ENCODE measurements around the gene STAM2. TPM values are rescaled to one million over a fixed set of nuclear protein-coding genes. Genes with fewer than 3 reads are reported as not detected.

The STAM2 gene
- total RNA-seq, 2 donors from 2014 or later, result 25.7 to 34.0 TPM

DNA sequence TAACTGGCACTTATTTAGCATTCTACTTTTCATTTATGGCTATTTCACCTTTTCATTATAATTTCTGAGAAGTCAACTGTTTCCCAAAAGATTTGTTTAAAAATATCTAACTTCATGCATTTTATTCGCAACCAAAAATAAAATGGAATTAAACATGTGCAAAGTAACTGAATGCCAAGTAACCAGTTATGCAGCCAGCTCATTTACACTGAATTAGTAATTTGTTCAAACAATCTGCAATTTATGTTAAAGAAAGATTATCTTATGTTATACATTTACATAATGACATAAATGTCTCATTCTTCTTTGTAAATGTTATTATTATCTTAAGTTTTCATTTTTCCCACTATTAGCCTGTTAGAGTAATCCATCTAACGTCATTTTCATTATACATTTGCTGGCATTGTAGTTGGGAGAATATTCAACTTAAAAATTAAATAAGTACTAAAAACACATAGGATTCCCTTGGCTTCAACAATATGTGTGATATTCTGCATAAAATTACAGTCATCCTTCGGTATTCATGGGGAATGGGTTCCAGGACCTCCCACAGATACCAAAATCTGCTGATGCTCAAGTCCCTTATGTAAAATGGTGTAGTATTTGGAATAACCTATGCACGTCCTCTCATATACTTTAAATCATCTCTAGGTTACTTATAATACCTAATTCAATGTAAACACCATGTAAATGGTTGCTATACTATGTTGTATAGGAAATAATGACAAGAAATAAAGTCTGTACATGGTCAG is 43.7 kb upstream of the STAM2 start:
- ATAC-seq (no peak), DNase-seq (no peak)
- peaks cover 5% of the 10 kb centered on the region for H3K4me1 ChIP-seq
- WGBS, 2 donors, result 73 to 76% methylated on average over 4 of the region's 4 CpGs
- no peaks in the 10 kb centered on the region for H3K27me3 ChIP-seq
- no peaks in the 10 kb centered on the region for H3K36me3 ChIP-seq (replicated peaks in 1 of 2; ENCODE audit: insufficient read depth in 1 of 2, low read depth in 2 of 2)
- no peak overlapping the region for H3K4me3 ChIP-seq
- TF ChIP-seq, protein P1, sequence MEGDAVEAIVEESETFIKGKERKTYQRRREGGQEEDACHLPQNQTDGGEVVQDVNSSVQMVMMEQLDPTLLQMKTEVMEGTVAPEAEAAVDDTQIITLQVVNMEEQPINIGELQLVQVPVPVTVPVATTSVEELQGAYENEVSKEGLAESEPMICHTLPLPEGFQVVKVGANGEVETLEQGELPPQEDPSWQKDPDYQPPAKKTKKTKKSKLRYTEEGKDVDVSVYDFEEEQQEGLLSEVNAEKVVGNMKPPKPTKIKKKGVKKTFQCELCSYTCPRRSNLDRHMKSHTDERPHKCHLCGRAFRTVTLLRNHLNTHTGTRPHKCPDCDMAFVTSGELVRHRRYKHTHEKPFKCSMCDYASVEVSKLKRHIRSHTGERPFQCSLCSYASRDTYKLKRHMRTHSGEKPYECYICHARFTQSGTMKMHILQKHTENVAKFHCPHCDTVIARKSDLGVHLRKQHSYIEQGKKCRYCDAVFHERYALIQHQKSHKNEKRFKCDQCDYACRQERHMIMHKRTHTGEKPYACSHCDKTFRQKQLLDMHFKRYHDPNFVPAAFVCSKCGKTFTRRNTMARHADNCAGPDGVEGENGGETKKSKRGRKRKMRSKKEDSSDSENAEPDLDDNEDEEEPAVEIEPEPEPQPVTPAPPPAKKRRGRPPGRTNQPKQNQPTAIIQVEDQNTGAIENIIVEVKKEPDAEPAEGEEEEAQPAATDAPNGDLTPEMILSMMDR (IDR thresholded peaks at IDR 0.05), result no peak
- TF ChIP-seq POLR2A (IDR thresholded peaks at IDR 0.05), result no peak
- intact Hi-C loops (cut with DNase I), result no loop called here
- no peaks in the 10 kb centered on the region for H3K9me3 ChIP-seq
- no peak overlapping the region for H3K27ac ChIP-seq

GRCh38 chr2:152201466-152201830 is 25.9 kb upstream of the STAM2 start:
- H3K27me3 ChIP-seq, result no peaks in the 10 kb centered on the region
- H3K27ac ChIP-seq, result no peak overlapping the region
- intact Hi-C loops (cut with DNase I), result no loop called here
- 67 to 74% methylated on average over 2 of the region's 2 CpGs for WGBS, 2 donors
- H3K4me3 ChIP-seq, result no peak overlapping the region
- no peak for ATAC-seq
- no peak for TF ChIP-seq POLR2A (IDR thresholded peaks at IDR 0.05)
- TF ChIP-seq, protein P1 (IDR thresholded peaks at IDR 0.05), result no peak
- H3K9me3 ChIP-seq, result no peaks in the 10 kb centered on the region
- H3K4me1 ChIP-seq, result peaks cover 10% of the 10 kb centered on the region
- DNase-seq, result no peak
- no peaks in the 10 kb centered on the region for H3K36me3 ChIP-seq (replicated peaks in 1 of 2; ENCODE audit: insufficient read depth in 1 of 2, low read depth in 2 of 2)

DNA sequence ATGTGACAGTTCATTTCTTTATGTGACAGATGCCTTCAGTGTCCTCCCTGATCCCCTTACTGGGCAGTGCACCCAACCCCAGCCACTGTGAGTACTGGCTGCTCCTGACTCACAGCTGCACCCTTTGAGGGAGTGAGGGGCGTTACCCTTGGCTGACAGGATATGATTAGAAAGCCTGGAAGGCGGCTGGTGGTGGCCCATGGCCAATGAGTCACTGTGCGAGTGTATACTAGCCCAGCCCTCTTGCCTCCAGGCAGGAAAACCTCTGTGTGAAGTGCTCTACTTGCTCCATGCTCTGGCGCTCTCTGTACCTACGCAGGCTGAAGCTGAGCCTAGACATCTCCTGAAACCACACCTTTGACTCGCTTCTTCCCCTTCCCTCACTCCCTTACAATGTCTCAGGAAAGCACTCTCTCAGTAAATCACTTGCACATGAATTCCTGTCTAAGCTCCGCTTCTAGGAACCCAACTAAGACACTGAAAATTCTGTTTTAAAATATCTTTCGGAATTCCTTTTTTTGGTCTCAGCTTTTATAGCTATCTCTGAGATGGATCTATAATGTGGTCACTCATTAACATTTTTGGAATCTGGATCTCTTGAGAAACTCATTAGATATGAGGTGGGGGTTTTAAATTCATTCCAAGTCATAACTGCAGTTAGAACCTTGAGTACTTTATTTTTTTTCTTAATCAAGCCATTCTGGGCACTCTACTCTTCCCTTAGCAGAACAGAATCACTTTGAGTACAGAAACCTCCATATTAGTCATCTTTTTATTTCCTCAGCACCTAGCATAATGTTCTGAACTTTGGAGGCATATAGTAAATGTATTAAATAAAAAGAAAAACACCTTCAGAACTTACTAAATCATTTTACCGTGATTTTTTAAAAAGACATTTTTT is 25.3 kb upstream of the STAM2 start:
- Histone ChIP-seq H3K4me3 (no peak overlapping the region), H3K4me1 (peaks cover 10% of the 10 kb centered on the region), H3K36me3 (replicated peaks in 1 of 2; ENCODE audit: insufficient read depth in 1 of 2, low read depth in 2 of 2) (no peaks in the 10 kb centered on the region), H3K27me3 (no peaks in the 10 kb centered on the region), H3K27ac (no peak overlapping the region), H3K9me3 (no peaks in the 10 kb centered on the region)
- TF ChIP-seq, protein P1 (IDR thresholded peaks at IDR 0.05), result no peak
- TF ChIP-seq POLR2A (IDR thresholded peaks at IDR 0.05), result no peak
- ATAC-seq (peak; percentile 92), DNase-seq (peak; percentile 69 to 93 (median 86))
- 41 to 48% methylated on average over 8 to 9 of the region's 9 CpGs for WGBS, 2 donors
- intact Hi-C loops (cut with DNase I), result no loop called here

- intact Hi-C loops (cut with DNase I), result no loop called here
- H3K4me1 ChIP-seq, result peaks cover 10% of the 10 kb centered on the region
- H3K4me3 ChIP-seq, result no peak overlapping the region
- DNase-seq (no peak), ATAC-seq (no peak)
- WGBS, 2 donors, result 70 to 71% methylated on average over 4 of the region's 4 CpGs
- H3K27ac ChIP-seq, result no peak overlapping the region
- H3K27me3 ChIP-seq, result no peaks in the 10 kb centered on the region
- H3K9me3 ChIP-seq, result no peaks in the 10 kb centered on the region
- TF ChIP-seq, protein P1 (IDR thresholded peaks at IDR 0.05), result no peak
- TF ChIP-seq POLR2A (IDR thresholded peaks at IDR 0.05), result no peak
- no peaks in the 10 kb centered on the region for H3K36me3 ChIP-seq (replicated peaks in 1 of 2; ENCODE audit: insufficient read depth in 1 of 2, low read depth in 2 of 2)
Measured at GRCh38 chr2:152200101-152200500, 24.5 kb upstream of the STAM2 start.

Measured in body of pancreas (tissue), 4 donors.